ENCODE results near the gene LCNL1. TPM values are rescaled to one million over a fixed set of nuclear protein-coding genes. Genes with fewer than 3 reads are reported as not detected.

The LCNL1 gene
- total and polyA plus RNA-seq, 2 of the 13 experiments (the other 11 are each of a cell fraction or from before 2014, with no cell fraction given) = not detected

- TF ChIP-seq, protein P1, sequence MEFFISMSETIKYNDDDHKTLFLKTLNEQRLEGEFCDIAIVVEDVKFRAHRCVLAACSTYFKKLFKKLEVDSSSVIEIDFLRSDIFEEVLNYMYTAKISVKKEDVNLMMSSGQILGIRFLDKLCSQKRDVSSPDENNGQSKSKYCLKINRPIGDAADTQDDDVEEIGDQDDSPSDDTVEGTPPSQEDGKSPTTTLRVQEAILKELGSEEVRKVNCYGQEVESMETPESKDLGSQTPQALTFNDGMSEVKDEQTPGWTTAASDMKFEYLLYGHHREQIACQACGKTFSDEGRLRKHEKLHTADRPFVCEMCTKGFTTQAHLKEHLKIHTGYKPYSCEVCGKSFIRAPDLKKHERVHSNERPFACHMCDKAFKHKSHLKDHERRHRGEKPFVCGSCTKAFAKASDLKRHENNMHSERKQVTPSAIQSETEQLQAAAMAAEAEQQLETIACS (CRISPR knock-in tag; IDR thresholded peaks at IDR 0.05) = no peak
- TF ChIP-seq MYNN (CRISPR knock-in tag; IDR thresholded peaks at IDR 0.05; ENCODE audit: low read depth) (no peak), STAT5B (CRISPR knock-in tag; IDR thresholded peaks at IDR 0.05) (no peak), SP140L (CRISPR knock-in tag; IDR thresholded peaks at IDR 0.05; ENCODE audit: borderline replicate concordance) (no peak)
These were observed 20.6 kb upstream of the LCNL1 start (continued) for GRCh38 chr9:136962163-136962562.

DNA sequence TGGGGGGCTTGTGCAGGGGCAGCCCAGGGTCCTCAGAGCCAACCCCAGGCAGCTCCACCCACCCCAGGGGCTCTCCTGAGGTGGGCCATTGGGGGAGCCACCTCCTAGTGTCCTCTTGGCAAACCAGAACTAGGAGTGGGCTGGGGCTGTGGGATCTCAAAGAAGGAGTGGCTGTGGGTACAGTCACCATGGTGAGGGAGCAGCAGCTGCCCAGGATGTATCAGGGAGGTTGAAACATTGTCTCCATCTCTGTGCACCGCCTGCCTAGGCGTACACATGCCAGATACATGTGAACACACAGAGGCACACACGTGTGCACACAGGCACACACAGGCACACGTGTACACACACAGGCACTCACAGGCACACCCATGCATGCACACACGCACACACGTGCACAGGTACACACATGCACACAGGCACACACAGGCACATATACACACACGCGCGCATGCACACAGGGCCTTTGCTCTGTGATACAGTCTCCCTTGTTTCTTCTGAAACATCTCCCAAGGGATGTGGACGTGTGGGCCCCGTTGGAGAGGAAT lies 20.0 kb upstream of the LCNL1 start:
- FAIRE-seq (no peak), DNase-seq (ENCODE audit: low spot score) (no peak), ATAC-seq (no peak)
- no peak overlapping the region for H2AFZ ChIP-seq (ENCODE audit: low read length)
- no peaks in the 10 kb centered on the region for H3K79me2 ChIP-seq (ENCODE audit: insufficient read depth, low read length)
- ChIA-PET POLR2A (no interaction called here), CTCF (ENCODE audit: low intra/inter-chr PET ratio, low total read pairs) (no interaction called here)
- TF ChIP-seq MNT (IDR thresholded peaks at IDR 0.05) (peak; percentile 91), ZNF614 (CRISPR knock-in tag; IDR thresholded peaks at IDR 0.05; ENCODE audit: borderline replicate concordance) (no peak), BHLHE40 (IDR thresholded peaks at IDR 0.05; ENCODE audit: low read length) (0 out of 2 replicates have a peak, but pooled peaks have one; percentile 8)
- H3K4me2 ChIP-seq (ENCODE audit: low read depth, low read length) = no peak overlapping the region
- 53% methylated on average over 6 of the region's 11 CpGs for WGBS (ENCODE audit: low lambda C conversion rate)
- no peaks in the 10 kb centered on the region for H3K36me3 ChIP-seq (replicated peaks in 1 of 2; ENCODE audit: control insufficient read depth in 1 of 2, insufficient read depth in 2 of 2, low read length in 2 of 2)
- BruUV-seq (replicated peaks) = no TSS peak
- intact Hi-C loops (cut with micrococcal nuclease; ENCODE audit: unreplicated experiment) (no loop called here), in situ Hi-C loops (cut with HindIII; ENCODE audit: extremely low pct_ligation_motif_present, low pct_unique_long_range_greater_than_20kb) (no loop called here)
- no peak overlapping the region for H3K9ac ChIP-seq (ENCODE audit: insufficient read depth, low read depth, low read length)
- no peaks in the 10 kb centered on the region for H3K9me3 ChIP-seq (ENCODE audit: low read length)
- H4K20me1 ChIP-seq (ENCODE audit: insufficient read depth, low read length) = no peaks in the 10 kb centered on the region
- no peak overlapping the region for H3K27ac ChIP-seq (ENCODE audit: extremely low read length, insufficient read depth, low read length)
- peaks cover 16% of the 10 kb centered on the region for H3K4me1 ChIP-seq (ENCODE audit: insufficient read depth, low read length)
- H3K27me3 ChIP-seq (ENCODE audit: control insufficient read depth in 1 of 2, insufficient read depth in 2 of 2, low read length in 2 of 2) = peaks cover 14 to 52% of the 10 kb centered on the region in 2 experiments
- H3K4me3 ChIP-seq (replicated peaks in 1 of 3; ENCODE audit: insufficient read depth in 1 of 3, low read depth in 2 of 3, low read length in 3 of 3) = no peak overlapping the region
